C4-2B (cell line): ENCODE results near the gene ZNF653.

Source experiments
- CTCF ChIP-seq: fragments of 450-650 bp; conservative IDR thresholded peaks from 2 replicates; pipeline ENCODE4 v1.5.1; 2017; ENCODE audit warnings: mild to moderate bottlenecking
- ZFX ChIP-seq: fragments of 450-650 bp; IDR thresholded peaks from 2 replicates; pipeline ENCODE4 v1.6.1; 2017

DNA sequence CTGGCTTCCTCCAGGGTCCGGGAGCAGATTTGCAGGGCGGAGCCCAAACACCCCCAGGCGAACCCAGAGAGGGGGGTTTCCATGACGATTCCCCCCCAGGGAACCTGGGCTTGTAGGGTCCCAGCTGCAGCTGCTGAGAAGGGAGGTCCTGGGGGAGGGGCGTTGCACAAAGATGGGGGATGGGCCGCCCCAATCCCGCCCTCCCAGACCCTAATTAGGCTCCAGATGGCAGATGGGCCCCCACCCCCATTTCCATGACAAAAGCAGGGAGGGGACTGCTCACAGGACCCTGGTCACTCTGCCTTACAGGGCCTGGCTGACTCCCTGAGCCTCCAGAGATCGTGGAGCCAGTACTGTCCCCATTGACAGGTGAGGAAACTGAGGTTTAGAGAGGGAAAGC is 40.0 kb downstream of the ZNF653 start:
- TF ChIP-seq CTCF, result no peak
- no peak for TF ChIP-seq ZFX
